Hepatocyte (in vitro differentiated cells): Measurements from ENCODE around the gene CASTOR1. TPM values are rescaled to one million over a fixed set of nuclear protein-coding genes. Genes with fewer than 3 reads are reported as not detected.

Experiments used
- DNase-seq: peaks from one replicate; pipeline ENCODE4 v3.0.0-alpha.2; 2016; ENCODE audit warnings: low spot score
- H2AFZ ChIP-seq: fragments of 200-600 bp; sonication (generic); 2 replicates; pipeline ENCODE4 v1.6.0; 2016; ENCODE audit warnings: antibody characterized with exemption, mild to moderate bottlenecking
- H3K27ac ChIP-seq: fragments of 200-600 bp; sonication (generic); 2 replicates; pipeline ENCODE4 v1.5.1; 2016; ENCODE audit warnings: mild to moderate bottlenecking
- H3K27me3 ChIP-seq: fragments of 200-600 bp; sonication (generic); 2 replicates; pipeline ENCODE4 v1.6.1; 2016
- H3K36me3 ChIP-seq: fragments of 200-600 bp; sonication (generic); replicated peaks from 2 replicates; pipeline ENCODE4 v1.5.1; 2016; ENCODE audit warnings: low read depth; ENCODE audit not compliant: insufficient read depth
- H3K4me1 ChIP-seq: fragments of 200-600 bp; sonication (generic); 2 replicates; pipeline ENCODE4 v1.5.1; 2016; ENCODE audit warnings: mild to moderate bottlenecking, moderate library complexity; ENCODE audit not compliant: insufficient read depth
- H3K4me2 ChIP-seq: fragments of 200-600 bp; sonication (generic); 2 replicates; pipeline ENCODE4 v1.6.0; 2016
- H3K4me3 ChIP-seq: fragments of 200-600 bp; sonication (generic); 2 replicates; pipeline ENCODE4 v1.5.1; 2016; ENCODE audit warnings: mild to moderate bottlenecking
- H3K79me2 ChIP-seq: fragments of 200-600 bp; sonication (generic); 2 replicates; pipeline ENCODE4 v1.6.0; 2017; ENCODE audit warnings: mild to moderate bottlenecking
- H3K9me2 ChIP-seq: fragments of 200-600 bp; sonication (generic); replicated peaks from 2 replicates; pipeline ENCODE4 v1.6.0; 2017; ENCODE audit warnings: mild to moderate bottlenecking; ENCODE audit not compliant: insufficient read depth
- H3K9me3 ChIP-seq: fragments of 200-600 bp; sonication (generic); 2 replicates; pipeline ENCODE4 v1.5.1; 2016; ENCODE audit warnings: low read depth, mild to moderate bottlenecking
- H4K20me1 ChIP-seq: fragments of 200-600 bp; sonication (generic); 2 replicates; pipeline ENCODE4 v1.6.0; 2016; ENCODE audit warnings: mild to moderate bottlenecking; ENCODE audit not compliant: insufficient read depth, poor library complexity, severe bottlenecking
- CTCF ChIP-seq: fragments of 200-600 bp; sonication (generic); IDR thresholded peaks from 2 replicates; pipeline ENCODE4 v1.5.1; 2016; ENCODE audit warnings: antibody characterized with exemption, mild to moderate bottlenecking; ENCODE audit not compliant: poor library complexity
- EZH2 ChIP-seq: fragments of 200-600 bp; sonication (generic); IDR thresholded peaks from 2 replicates; pipeline ENCODE4 v1.6.1; 2016; ENCODE audit warnings: antibody characterized with exemption, mild to moderate bottlenecking, borderline replicate concordance
- EZH2phosphoT487 ChIP-seq: fragments of 200-600 bp; sonication (generic); IDR thresholded peaks from one replicate; pipeline ENCODE4 v1.6.1; 2018; ENCODE audit warnings: antibody characterized with exemption, mild to moderate bottlenecking, low read depth, moderate library complexity; ENCODE audit not compliant: unreplicated experiment, severe bottlenecking
- WGBS: methylation state at CpG from one replicate; pipeline ENCODE4 v1.1.6; 2016; ENCODE audit warnings: low lambda C conversion rate; ENCODE audit errors: missing lambda C conversion rate; 5-methylcytosine and 5-hydroxymethylcytosine counted together
- polyA plus RNA-seq: library from polyadenylated mRNA; unstranded; fragments of >200 nt; fragmentation: Nextera tagmentation; extraction: Ambion mirVana; gene quantifications from 2 replicates; pipeline ENCODE4 v1.2.1, GENCODE V29; 2016
- total RNA-seq: library from RNA; depleted of rRNA; stranded (reverse); fragments of >200 nt; gene quantifications from 2 replicates; pipeline ENCODE4 v1.2.3, GENCODE V29; 2014

CASTOR1 gene
- total and polyA plus RNA-seq, 2 experiments from 2014 or later = 30.9 to 53.5 TPM

DNA sequence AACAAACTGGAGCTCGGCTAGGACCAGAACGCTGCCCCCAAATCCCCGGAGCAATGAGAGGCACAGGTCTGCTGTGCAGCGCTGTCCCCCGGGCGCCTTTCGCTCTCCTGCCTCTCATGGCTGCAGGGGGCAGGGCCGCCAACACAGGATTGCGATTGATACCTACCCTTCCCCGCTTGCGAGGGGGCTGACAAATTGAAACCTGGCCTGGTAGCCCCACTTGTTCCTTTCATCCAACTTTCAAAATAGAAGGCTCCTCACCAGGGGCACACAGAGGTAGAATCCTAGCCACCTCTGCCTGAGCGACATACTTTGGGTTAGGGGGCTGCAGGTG is 642 bp upstream of the CASTOR1 start:
- Histone ChIP-seq H2AFZ (no peak overlapping the region), H3K79me2 (no peaks in the 10 kb centered on the region), H3K9me2 (no peaks in the 10 kb centered on the region), H3K4me2 (peak overlapping the region; percentile 97), H3K27me3 (no peaks in the 10 kb centered on the region), H4K20me1 (no peaks in the 10 kb centered on the region), H3K4me1 (peaks cover 10% of the 10 kb centered on the region), H3K9me3 (no peaks in the 10 kb centered on the region), H3K4me3 (no peak overlapping the region), H3K36me3 (no peaks in the 10 kb centered on the region), H3K27ac (peak overlapping the region; percentile 79)
- no peak for TF ChIP-seq CTCF
- no peak for TF ChIP-seq EZH2phosphoT487
- no peak for TF ChIP-seq EZH2
- DNase-seq = no peak
- WGBS = 20% methylated on average over 12 of the region's 12 CpGs

- WGBS = 25% methylated on average over 24 of the region's 27 CpGs
These were observed 725 bp downstream of the CASTOR1 start for GRCh38 chr22:30288419-30289140.

DNA sequence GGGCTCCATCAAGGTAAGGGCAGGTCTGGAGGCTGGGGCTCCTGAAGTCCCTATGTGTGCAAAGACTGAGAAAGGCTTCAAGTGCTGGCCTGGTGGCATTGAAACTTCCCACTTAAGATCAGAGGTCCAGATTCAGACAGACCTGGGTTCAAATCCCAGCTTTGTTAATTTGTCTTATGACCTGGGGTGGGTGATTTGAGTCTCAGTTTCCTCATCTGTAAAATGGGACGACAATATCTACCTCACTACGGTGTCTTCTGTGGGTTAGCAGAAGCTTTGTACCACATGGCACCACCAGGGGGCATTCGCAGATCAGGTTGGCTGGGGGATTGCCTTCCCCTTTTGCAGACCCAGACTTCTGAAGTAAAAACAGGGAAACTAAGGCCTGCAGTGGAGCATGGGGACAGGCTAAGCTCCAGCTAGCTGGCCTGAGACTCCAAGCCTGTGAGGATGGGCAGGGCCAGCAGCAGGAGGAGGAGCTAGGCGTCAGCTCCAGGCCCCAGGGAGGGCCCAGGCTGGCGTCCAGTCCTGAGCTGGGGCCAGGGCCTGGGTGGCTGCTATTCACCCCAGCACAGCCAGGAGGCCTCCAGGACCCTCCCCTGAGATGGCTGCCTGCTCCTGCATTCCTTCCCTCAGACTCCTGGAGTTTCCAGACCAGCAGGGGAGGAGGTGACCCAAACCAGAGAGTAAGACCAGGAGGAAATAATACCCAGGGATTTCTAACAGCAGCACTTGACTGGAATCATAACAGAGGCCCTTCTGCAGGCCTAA is 1.5 kb downstream of the CASTOR1 start:
- no peaks in the 10 kb centered on the region for H3K9me2 ChIP-seq
- WGBS = 33% methylated on average over 5 of the region's 5 CpGs
- H3K27me3 ChIP-seq = no peaks in the 10 kb centered on the region
- no peaks in the 10 kb centered on the region for H3K36me3 ChIP-seq
- no peak overlapping the region for H3K4me3 ChIP-seq
- TF ChIP-seq EZH2phosphoT487 (no peak), EZH2 (no peak), CTCF (peak; percentile 64)
- H3K27ac ChIP-seq = peak overlapping the region; percentile 84
- H3K4me1 ChIP-seq = peaks cover 10% of the 10 kb centered on the region
- no peak overlapping the region for H2AFZ ChIP-seq
- H3K79me2 ChIP-seq = no peaks in the 10 kb centered on the region
- peak overlapping the region; percentile 97 for H3K4me2 ChIP-seq
- H4K20me1 ChIP-seq = no peaks in the 10 kb centered on the region
- DNase-seq = peak; percentile 93
- no peaks in the 10 kb centered on the region for H3K9me3 ChIP-seq

More at GRCh38 chr22:30288419-30289140, 725 bp downstream of the CASTOR1 start:
- Histone ChIP-seq H3K36me3 (no peaks in the 10 kb centered on the region), H3K4me3 (peak overlapping the region; percentile 52), H4K20me1 (no peaks in the 10 kb centered on the region), H2AFZ (peak overlapping the region; percentile 31), H3K27me3 (no peaks in the 10 kb centered on the region), H3K4me1 (peaks cover 10% of the 10 kb centered on the region), H3K79me2 (no peaks in the 10 kb centered on the region), H3K27ac (peak overlapping the region; percentile 84), H3K9me2 (no peaks in the 10 kb centered on the region), H3K4me2 (peak overlapping the region; percentile 97), H3K9me3 (no peaks in the 10 kb centered on the region)
- DNase-seq = no peak
- TF ChIP-seq EZH2phosphoT487 = no peak
- no peak for TF ChIP-seq EZH2
- TF ChIP-seq CTCF = no peak
